Measurements from ENCODE around the gene CLASP2.

- no peak for TF ChIP-seq CTCF (IDR thresholded peaks at IDR 0.05; ENCODE audit: low read length)
- no peak for TF ChIP-seq EZH2 (optimal IDR thresholded peaks at IDR 0.05; ENCODE audit: low read depth, low read length)
These were observed 192.8 kb downstream of the CLASP2 start for GRCh38 chr3:33525232-33525631.

Measured in MM.1S (cell line).